Esophagus muscularis mucosa (tissue), 4 donors: ENCODE data around the gene TEX101. TPM values are rescaled to one million over a fixed set of nuclear protein-coding genes. Genes with fewer than 3 reads are reported as not detected.
A peak's percentile ranks its signal among the peaks of the same experiment; 100 is the strongest.

Source experiments
- DNase-seq: peaks from one replicate; pipeline ENCODE4 v3.0.0-alpha.2; 2017; ENCODE audit errors: extremely low spot score
- H3K27ac ChIP-seq, 4 donors: fragments of 200-600 bp; sonication (generic); replicated peaks in 1 of 4; 1 replicate in 3 of 4; 2 replicates in 1 of 4; pipeline ENCODE4 v1.5.1; 2016 to 2019; ENCODE audit warnings: mild to moderate bottlenecking in 1 of 4
- H3K27me3 ChIP-seq, 4 donors: fragments of 200-600 bp; sonication (generic); one replicate each; pipeline versions ENCODE4 v1.5.1 to v1.6.0; 2016 to 2019
- H3K36me3 ChIP-seq, 4 donors: fragments of 200-600 bp; sonication (generic); one replicate each; pipeline ENCODE4 v1.5.1; 2016 to 2019
- H3K4me1 ChIP-seq, 4 donors: fragments of 200-600 bp; sonication (generic); one replicate each; pipeline ENCODE4 v1.5.1; 2016 to 2019
- H3K4me3 ChIP-seq, 4 donors: fragments of 200-600 bp; sonication (generic); 1 replicate in 2 of 4; 2 replicates in 2 of 4; pipeline ENCODE4 v1.5.1; 2016 to 2019; ENCODE audit warnings: mild to moderate bottlenecking in 4 of 4, moderate library complexity in 1 of 4
- H3K9me3 ChIP-seq, 4 donors: fragments of 200-600 bp; sonication (generic); 1 replicate in 3 of 4; 2 replicates in 1 of 4; pipeline ENCODE4 v1.5.1; 2016 to 2019
- CTCF ChIP-seq, 3 experiments: fragments of 200-600 bp in 2 of 3; fragments of 450-650 bp in 1 of 3; sonication (generic) in 2 of 3; IDR thresholded peaks; one replicate each; pipeline ENCODE4 v1.5.1; 2017 to 2019; ENCODE audit warnings: antibody characterized with exemption in 3 of 3, mild to moderate bottlenecking in 2 of 3, moderate library complexity in 1 of 3
- EP300 ChIP-seq: sonication (generic); formaldehyde crosslinking; IDR thresholded peaks from one replicate; pipeline ENCODE4 v1.6.1; 2017; ENCODE audit warnings: antibody characterized with exemption
- POLR2A ChIP-seq: fragments of 450-650 bp; IDR thresholded peaks from one replicate; pipeline ENCODE4 v1.6.1; 2017; ENCODE audit warnings: antibody characterized with exemption, moderate library complexity, mild to moderate bottlenecking, low read depth
- POLR2AphosphoS5 ChIP-seq, 2 donors: sonication (generic); formaldehyde crosslinking; IDR thresholded peaks; one replicate each; pipeline ENCODE4 v1.6.1; 2017; ENCODE audit warnings: antibody characterized with exemption in 2 of 2
- whole genome bisulfite sequencing: methylation state at CpG from one replicate; pipeline ENCODE4 v1.1.5; 2018; 5-methylcytosine and 5-hydroxymethylcytosine counted together
- intact Hi-C: fragments of 100-400 bp; cut with DNase I; formaldehyde crosslinking; loops from one replicate; pipeline ENCODE4 v1.15.1; 2023
- total RNA-seq, 4 donors: library from RNA; depleted of rRNA; stranded (reverse); fragments of >200 nt; gene quantifications; one replicate each; pipeline versions ENCODE4 v1.1.0 to v1.2.1, GENCODE V29; 2016

The TEX101 gene
- total RNA-seq, 4 donors from 2014 or later, result not detected

- intact Hi-C loops, result loop anchor here (5.0 kb wide), 1 partner anchor 39 kb away; the partner anchor contains the start of gene PHLDB3
- TF ChIP-seq EP300 (no peak), POLR2A (no peak), POLR2AphosphoS5 (IDR thresholded peaks at IDR 0.05) (no peak), CTCF (IDR thresholded peaks at IDR 0.05) (no peak)
- H3K4me3 ChIP-seq, result peak overlapping the region; percentile 67 to 79 (median 72)
- WGBS, result 26% methylated on average over 15 of the region's 33 CpGs
- no peaks in the 10 kb centered on the region for H3K27me3 ChIP-seq
- peaks cover 6 to 30% (median 25%) of the 10 kb centered on the region in 4 donors for H3K4me1 ChIP-seq
- peak overlapping the region; percentile 89 to 94 (median 90) for H3K27ac ChIP-seq
- DNase-seq, result no peak
- H3K36me3 ChIP-seq, result peaks cover 0 to 6% (median 3%) of the 10 kb centered on the region in 4 donors
- H3K9me3 ChIP-seq, result no peaks in the 10 kb centered on the region
Measured at GRCh38 chr19:43462785-43463380, 48.2 kb downstream of the TEX101 start.

GRCh38 chr19:43463381-43464133, 48.9 kb downstream of the TEX101 start:
- peak overlapping the region; percentile 67 to 79 (median 72) for H3K4me3 ChIP-seq
- intact Hi-C loops, result loop anchor here (5.0 kb wide), 1 partner anchor 39 kb away; the partner anchor contains the start of gene PHLDB3
- H3K27ac ChIP-seq, result peak overlapping the region; percentile 89 to 94 (median 90)
- TF ChIP-seq POLR2AphosphoS5 (IDR thresholded peaks at IDR 0.05), result peak; percentile 54 to 70
- TF ChIP-seq POLR2A, result no peak
- H3K4me1 ChIP-seq, result peaks cover 6 to 30% (median 25%) of the 10 kb centered on the region in 4 donors
- H3K36me3 ChIP-seq, result peaks cover 0 to 6% (median 3%) of the 10 kb centered on the region in 4 donors
- H3K27me3 ChIP-seq, result no peaks in the 10 kb centered on the region
- WGBS, result under 1% methylated on average over 31 of the region's 57 CpGs
- H3K9me3 ChIP-seq, result no peaks in the 10 kb centered on the region
- peak; percentile 99 for DNase-seq

- Histone ChIP-seq H3K9me3 (no peaks in the 10 kb centered on the region), H3K36me3 (peaks cover 0 to 6% (median 3%) of the 10 kb centered on the region in 4 donors), H3K4me1 (peaks cover 6 to 30% (median 25%) of the 10 kb centered on the region in 4 donors), H3K27me3 (no peaks in the 10 kb centered on the region), H3K27ac (peak overlapping the region; percentile 89 to 94 (median 90)), H3K4me3 (peak overlapping the region; percentile 67 to 79 (median 72))
- 16% methylated on average over 33 of the region's 33 CpGs for WGBS
- DNase-seq, result no peak
- TF ChIP-seq POLR2AphosphoS5 (IDR thresholded peaks at IDR 0.05), result no peak
- no peak for TF ChIP-seq EP300
- no peak for TF ChIP-seq CTCF (IDR thresholded peaks at IDR 0.05)
- TF ChIP-seq POLR2A, result no peak
- intact Hi-C loops, result loop anchor here (5.0 kb wide), 1 partner anchor 38 kb away; the partner anchor contains the start of gene PHLDB3
Measured at GRCh38 chr19:43464134-43464775, 49.6 kb downstream of the TEX101 start.

- intact Hi-C loops, result no loop called here
- Histone ChIP-seq H3K27me3 (no peaks in the 10 kb centered on the region), H3K27ac (peak within 1 kb of the TSS; percentile 89 to 94 (median 90)), H3K9me3 (no peaks in the 10 kb centered on the region), H3K4me1 (peaks cover 6 to 30% (median 25%) of the 10 kb centered on the region in 4 donors), H3K4me3 (peak within 1 kb of the TSS; percentile 67 to 79 (median 72)), H3K36me3 (peaks cover 0 to 6% (median 3%) of the 10 kb centered on the region in 4 donors)
- DNase-seq, result no peak
- no peak for TF ChIP-seq POLR2A
- no peak for TF ChIP-seq POLR2AphosphoS5 (IDR thresholded peaks at IDR 0.05)
- no peak for TF ChIP-seq CTCF (IDR thresholded peaks at IDR 0.05)
- TF ChIP-seq EP300, result no peak
- WGBS, result 72% methylated on average over 9 of the region's 24 CpGs
Measured at GRCh38 chr19:43465468-43466120, 50.9 kb downstream of the TEX101 start, which contains the start of gene LYPD3. TSS of gene LYPD3 (minus strand) at chr19:43465608. CDS start at chr19:43465571, 37 bp downstream.
